H1 (cell line): Measurements from ENCODE around the gene PTPN22. TPM values are rescaled to one million over a fixed set of nuclear protein-coding genes. Genes with fewer than 3 reads are reported as not detected.

Source experiments
- BCL11A ChIP-seq, 2 experiments: IDR thresholded peaks; one replicate each; pipeline ENCODE4 v1.6.1; 2011; ENCODE audit warnings: low read depth in 2 of 2, low read length in 2 of 2, mild to moderate bottlenecking in 2 of 2
- GABPA ChIP-seq: IDR thresholded peaks from 2 replicates; pipeline ENCODE4 v1.6.1; 2011; ENCODE audit warnings: mild to moderate bottlenecking, low read length, moderate library complexity, borderline replicate concordance; ENCODE audit not compliant: insufficient read depth
- HDAC6 ChIP-seq: IDR thresholded peaks from one replicate; pipeline ENCODE4 v1.7.1; 2012; ENCODE audit warnings: low read depth, mild to moderate bottlenecking, inconsistent platforms, low read length, moderate library complexity
- JUN ChIP-seq: IDR thresholded peaks from 2 replicates; pipeline ENCODE4 v1.6.1; 2011; ENCODE audit warnings: low read depth, mild to moderate bottlenecking, improper control_type of control experiment, low read length
- JUND ChIP-seq: IDR thresholded peaks from 2 replicates; pipeline ENCODE4 v1.6.1; 2011; ENCODE audit warnings: mild to moderate bottlenecking, improper control_type of control experiment, low read length
- POLR2A ChIP-seq, 2 experiments: IDR thresholded peaks; 1 replicate in 1 of 2; 2 replicates in 1 of 2; pipeline ENCODE4 v1.6.1; 2011; ENCODE audit warnings: low read depth in 2 of 2, low read length in 2 of 2, mild to moderate bottlenecking in 2 of 2; ENCODE audit errors: control extremely low read depth in 1 of 2
- RXRA ChIP-seq: IDR thresholded peaks from 2 replicates; pipeline ENCODE4 v1.6.1; 2011; ENCODE audit warnings: low read depth, mild to moderate bottlenecking, low read length, moderate library complexity; ENCODE audit not compliant: insufficient read depth
- SIX5 ChIP-seq: IDR thresholded peaks from 2 replicates; pipeline ENCODE4 v1.6.1; 2011; ENCODE audit warnings: mild to moderate bottlenecking, low read depth, low read length
- YY1 ChIP-seq: IDR thresholded peaks from 2 replicates; pipeline ENCODE4 v1.6.1; 2011; ENCODE audit warnings: low read depth, mild to moderate bottlenecking, low read length
- ZNF274 ChIP-seq: IDR thresholded peaks from 2 replicates; pipeline ENCODE4 v1.7.0; 2012; ENCODE audit warnings: low read length, borderline replicate concordance; ENCODE audit errors: extremely low read depth
- polyA plus RNA-seq, 7 experiments: library from polyadenylated mRNA; depleted of rRNA in 3 of 7; stranded (reverse) in 5 of 7; unstranded in 2 of 7; fragments of >200 nt in 5 of 7; fragments of 200-250 nt in 2 of 7; gene quantifications; 1 replicate in 5 of 7; 2 replicates in 1 of 7; 4 replicates in 1 of 7; pipeline versions ENCODE4 v1.2.1 to v1.2.3, GENCODE V29; 2011 to 2013; ENCODE audit warnings: missing spikeins in 2 of 7, mixed read lengths in 2 of 7
- total RNA-seq: library from RNA; stranded (reverse); fragmentation: NEBNext Ultra II Directional; extraction: Animal tissue kit (Norgen Biotek cat#: 25700); gene quantifications from 2 replicates; pipeline ENCODE4 v1.2.1, GENCODE V29; 2021
- TF ChIP-seq, protein P1 (sequence below): fragments of 300-600 bp; sonication (generic); IDR thresholded peaks from 2 replicates; pipeline ENCODE4 v1.7.1; 2012; ENCODE audit warnings: low read length, moderate library complexity, mild to moderate bottlenecking, inconsistent platforms; ENCODE audit not compliant: insufficient replicate concordance
- TF ChIP-seq, protein P2 (sequence below): IDR thresholded peaks from 2 replicates; pipeline ENCODE4 v1.6.1; 2012; ENCODE audit warnings: inconsistent platforms

Gene PTPN22
- total and polyA plus RNA-seq, 2 of the 8 experiments (the other 6 are each of a cell fraction or from before 2014, with no cell fraction given), result not detected

DNA sequence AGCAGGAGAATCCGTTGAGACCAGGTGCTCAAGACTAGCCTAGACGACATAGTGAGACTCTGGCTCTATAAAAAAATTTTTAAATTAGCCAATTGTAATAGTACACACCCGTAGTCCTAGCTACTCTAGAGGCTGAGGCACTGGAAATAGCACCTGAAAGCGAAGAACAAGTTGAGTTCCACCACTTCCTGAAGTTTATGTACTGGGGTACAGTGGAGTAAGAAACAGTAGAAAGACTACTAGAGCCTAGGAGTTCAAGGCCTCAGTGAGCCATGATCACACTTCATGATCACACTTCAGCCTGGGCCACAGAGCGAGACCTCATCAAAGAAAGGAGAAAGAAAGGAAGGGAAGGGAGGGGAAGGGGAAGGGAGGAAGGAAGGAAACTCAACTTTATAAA, 79.0 kb downstream of the PTPN22 start (continued):
- TF ChIP-seq, protein P1, sequence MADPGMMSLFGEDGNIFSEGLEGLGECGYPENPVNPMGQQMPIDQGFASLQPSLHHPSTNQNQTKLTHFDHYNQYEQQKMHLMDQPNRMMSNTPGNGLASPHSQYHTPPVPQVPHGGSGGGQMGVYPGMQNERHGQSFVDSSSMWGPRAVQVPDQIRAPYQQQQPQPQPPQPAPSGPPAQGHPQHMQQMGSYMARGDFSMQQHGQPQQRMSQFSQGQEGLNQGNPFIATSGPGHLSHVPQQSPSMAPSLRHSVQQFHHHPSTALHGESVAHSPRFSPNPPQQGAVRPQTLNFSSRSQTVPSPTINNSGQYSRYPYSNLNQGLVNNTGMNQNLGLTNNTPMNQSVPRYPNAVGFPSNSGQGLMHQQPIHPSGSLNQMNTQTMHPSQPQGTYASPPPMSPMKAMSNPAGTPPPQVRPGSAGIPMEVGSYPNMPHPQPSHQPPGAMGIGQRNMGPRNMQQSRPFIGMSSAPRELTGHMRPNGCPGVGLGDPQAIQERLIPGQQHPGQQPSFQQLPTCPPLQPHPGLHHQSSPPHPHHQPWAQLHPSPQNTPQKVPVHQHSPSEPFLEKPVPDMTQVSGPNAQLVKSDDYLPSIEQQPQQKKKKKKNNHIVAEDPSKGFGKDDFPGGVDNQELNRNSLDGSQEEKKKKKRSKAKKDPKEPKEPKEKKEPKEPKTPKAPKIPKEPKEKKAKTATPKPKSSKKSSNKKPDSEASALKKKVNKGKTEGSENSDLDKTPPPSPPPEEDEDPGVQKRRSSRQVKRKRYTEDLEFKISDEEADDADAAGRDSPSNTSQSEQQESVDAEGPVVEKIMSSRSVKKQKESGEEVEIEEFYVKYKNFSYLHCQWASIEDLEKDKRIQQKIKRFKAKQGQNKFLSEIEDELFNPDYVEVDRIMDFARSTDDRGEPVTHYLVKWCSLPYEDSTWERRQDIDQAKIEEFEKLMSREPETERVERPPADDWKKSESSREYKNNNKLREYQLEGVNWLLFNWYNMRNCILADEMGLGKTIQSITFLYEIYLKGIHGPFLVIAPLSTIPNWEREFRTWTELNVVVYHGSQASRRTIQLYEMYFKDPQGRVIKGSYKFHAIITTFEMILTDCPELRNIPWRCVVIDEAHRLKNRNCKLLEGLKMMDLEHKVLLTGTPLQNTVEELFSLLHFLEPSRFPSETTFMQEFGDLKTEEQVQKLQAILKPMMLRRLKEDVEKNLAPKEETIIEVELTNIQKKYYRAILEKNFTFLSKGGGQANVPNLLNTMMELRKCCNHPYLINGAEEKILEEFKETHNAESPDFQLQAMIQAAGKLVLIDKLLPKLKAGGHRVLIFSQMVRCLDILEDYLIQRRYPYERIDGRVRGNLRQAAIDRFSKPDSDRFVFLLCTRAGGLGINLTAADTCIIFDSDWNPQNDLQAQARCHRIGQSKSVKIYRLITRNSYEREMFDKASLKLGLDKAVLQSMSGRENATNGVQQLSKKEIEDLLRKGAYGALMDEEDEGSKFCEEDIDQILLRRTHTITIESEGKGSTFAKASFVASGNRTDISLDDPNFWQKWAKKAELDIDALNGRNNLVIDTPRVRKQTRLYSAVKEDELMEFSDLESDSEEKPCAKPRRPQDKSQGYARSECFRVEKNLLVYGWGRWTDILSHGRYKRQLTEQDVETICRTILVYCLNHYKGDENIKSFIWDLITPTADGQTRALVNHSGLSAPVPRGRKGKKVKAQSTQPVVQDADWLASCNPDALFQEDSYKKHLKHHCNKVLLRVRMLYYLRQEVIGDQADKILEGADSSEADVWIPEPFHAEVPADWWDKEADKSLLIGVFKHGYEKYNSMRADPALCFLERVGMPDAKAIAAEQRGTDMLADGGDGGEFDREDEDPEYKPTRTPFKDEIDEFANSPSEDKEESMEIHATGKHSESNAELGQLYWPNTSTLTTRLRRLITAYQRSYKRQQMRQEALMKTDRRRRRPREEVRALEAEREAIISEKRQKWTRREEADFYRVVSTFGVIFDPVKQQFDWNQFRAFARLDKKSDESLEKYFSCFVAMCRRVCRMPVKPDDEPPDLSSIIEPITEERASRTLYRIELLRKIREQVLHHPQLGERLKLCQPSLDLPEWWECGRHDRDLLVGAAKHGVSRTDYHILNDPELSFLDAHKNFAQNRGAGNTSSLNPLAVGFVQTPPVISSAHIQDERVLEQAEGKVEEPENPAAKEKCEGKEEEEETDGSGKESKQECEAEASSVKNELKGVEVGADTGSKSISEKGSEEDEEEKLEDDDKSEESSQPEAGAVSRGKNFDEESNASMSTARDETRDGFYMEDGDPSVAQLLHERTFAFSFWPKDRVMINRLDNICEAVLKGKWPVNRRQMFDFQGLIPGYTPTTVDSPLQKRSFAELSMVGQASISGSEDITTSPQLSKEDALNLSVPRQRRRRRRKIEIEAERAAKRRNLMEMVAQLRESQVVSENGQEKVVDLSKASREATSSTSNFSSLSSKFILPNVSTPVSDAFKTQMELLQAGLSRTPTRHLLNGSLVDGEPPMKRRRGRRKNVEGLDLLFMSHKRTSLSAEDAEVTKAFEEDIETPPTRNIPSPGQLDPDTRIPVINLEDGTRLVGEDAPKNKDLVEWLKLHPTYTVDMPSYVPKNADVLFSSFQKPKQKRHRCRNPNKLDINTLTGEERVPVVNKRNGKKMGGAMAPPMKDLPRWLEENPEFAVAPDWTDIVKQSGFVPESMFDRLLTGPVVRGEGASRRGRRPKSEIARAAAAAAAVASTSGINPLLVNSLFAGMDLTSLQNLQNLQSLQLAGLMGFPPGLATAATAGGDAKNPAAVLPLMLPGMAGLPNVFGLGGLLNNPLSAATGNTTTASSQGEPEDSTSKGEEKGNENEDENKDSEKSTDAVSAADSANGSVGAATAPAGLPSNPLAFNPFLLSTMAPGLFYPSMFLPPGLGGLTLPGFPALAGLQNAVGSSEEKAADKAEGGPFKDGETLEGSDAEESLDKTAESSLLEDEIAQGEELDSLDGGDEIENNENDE, result no peak
- TF ChIP-seq SIX5, result no peak
- TF ChIP-seq, protein P2, sequence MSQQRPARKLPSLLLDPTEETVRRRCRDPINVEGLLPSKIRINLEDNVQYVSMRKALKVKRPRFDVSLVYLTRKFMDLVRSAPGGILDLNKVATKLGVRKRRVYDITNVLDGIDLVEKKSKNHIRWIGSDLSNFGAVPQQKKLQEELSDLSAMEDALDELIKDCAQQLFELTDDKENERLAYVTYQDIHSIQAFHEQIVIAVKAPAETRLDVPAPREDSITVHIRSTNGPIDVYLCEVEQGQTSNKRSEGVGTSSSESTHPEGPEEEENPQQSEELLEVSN, result no peak
- TF ChIP-seq ZNF274, result no peak
- TF ChIP-seq GABPA, result no peak
- no peak for TF ChIP-seq POLR2A (IDR thresholded peaks at IDR 0.05; ENCODE audit: control extremely low read depth in 1 of 2, low read depth in 2 of 2, low read length in 2 of 2)
- TF ChIP-seq BCL11A (IDR thresholded peaks at IDR 0.05; ENCODE audit: low read depth in 2 of 2, low read length in 2 of 2), result no peak
- TF ChIP-seq YY1, result no peak
- no peak for TF ChIP-seq JUN
- TF ChIP-seq RXRA, result no peak
- no peak for TF ChIP-seq HDAC6
- TF ChIP-seq JUND, result no peak
